GM19467 (cell line): Measurements from ENCODE around the gene DEAF1.
"Not testable (repeated sequence)": the region's sequence is repeated elsewhere in the genome, so short reads cannot be mapped to it uniquely, and the experiment has no call there.

Experiments used
- ATAC-seq: cut with Tn5 transposase; IDR thresholded peaks from one replicate; pipeline ENCODE4 v1.9.1; 2021; ENCODE audit warnings: mild to moderate bottlenecking, moderate library complexity; ENCODE audit not compliant: unreplicated experiment

The DEAF1 gene

DNA sequence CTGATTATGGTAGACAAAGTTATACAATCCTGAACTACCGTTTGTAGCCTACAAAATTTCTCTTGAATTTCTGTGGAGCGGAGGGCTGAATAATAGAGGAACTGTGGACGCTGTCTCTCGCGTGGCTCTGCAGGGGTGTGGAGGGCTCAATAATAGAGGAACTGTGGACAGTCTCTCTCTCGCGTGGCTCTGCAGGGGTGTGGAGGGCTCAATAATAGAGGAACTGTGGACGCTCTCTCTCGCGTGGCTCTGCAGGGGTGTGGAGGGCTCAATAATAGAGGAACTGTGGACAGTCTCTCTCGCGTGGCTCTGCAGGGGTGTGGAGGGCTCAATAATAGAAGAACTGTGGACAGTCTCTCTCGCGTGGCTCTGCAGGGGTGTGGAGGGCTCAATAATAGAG, 41.9 kb downstream of the DEAF1 start:
- not testable (repeated sequence) for ATAC-seq

GRCh38 chr11:650482-650881, 44.5 kb downstream of the DEAF1 start:
- ATAC-seq = no peak

DNA sequence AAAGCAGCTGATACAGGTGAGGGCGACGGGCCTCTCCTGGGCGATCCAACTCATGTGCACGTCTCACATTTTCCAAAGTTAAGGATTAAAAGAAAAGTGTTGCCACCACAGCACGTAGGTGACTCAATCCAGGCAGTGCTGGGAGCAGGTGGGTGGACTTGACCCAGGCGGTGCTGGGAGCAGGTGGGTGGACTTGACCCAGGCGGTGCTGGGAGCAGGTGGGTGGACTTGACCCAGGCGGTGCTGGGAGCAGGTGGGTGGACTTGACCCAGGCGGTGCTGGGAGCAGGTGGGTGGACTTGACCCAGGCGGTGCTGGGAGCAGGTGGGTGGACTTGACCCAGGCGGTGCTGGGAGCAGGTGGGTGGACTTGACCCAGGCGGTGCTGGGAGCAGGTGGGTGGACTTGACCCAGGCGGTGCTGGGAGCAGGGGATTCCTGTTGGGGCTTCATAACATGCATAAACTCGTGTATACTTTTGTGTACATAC, 47.3 kb downstream of the DEAF1 start:
- ATAC-seq = not testable (repeated sequence)

DNA sequence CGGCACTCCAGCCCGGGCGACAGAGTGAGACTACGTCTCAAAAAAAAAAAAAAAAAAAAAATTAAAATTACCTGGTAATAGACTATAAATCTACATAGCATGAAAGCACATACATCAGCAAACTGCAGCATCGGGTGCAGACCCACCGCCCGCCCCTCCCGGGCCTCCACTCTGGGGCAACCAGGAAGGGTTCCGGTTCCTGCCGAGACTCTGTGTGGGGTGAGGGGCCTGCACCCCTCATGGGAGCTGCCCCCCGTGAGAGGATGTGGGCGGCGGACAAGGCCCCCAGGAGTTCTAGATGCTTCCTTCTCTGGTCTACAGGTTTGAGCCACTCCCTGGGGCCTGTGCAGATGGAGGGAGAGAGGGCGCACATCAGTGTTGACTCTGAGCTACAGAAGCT, 48.8 kb downstream of the DEAF1 start:
- no peak for ATAC-seq

GRCh38 chr11:645536-645935, 49.5 kb downstream of the DEAF1 start:
- no peak for ATAC-seq

DNA sequence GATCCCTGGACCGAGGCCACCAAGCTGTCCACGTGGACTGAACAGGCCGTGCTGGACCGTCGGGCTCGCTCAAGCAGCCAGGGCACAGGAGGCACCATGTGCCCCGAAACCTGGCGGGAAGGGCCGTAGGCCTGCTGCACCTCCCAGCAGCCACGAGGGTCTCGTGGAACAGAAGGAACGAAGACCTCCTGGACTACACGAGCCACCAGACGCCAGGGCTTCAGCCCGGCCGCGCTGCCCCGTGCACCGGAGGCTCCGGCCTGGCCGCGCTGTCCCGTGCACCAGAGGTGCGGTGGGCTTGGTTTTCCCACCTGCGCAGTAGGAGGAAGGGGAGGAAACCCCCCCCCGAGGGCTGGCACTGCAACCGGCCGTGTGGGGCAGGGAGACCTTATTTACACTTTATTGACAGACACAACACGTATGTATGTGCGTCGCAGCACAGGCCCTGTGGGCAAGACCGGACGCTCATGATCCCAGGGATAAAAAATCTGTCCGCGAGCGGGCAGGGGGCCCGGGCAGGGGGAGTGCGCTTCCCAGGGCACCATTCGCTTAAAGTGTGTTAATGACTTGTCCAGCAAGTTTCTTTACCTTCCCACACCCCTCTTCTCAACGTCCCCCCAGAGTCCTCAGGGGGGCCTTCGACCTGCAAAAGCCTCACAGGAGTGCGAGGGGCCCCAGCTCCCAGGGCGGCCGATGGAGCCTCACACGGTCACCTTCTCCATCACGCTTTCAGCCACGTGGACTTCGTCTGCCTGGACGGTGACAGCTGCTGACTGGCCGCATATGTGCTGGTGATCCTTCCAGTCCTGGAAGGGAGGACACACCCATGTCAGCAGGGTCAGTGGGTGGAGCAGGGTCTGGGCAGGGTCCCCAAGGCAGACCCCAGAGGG, 50.9 kb downstream of the DEAF1 start:
- no peak for ATAC-seq

GRCh38 chr11:643366-643765, 51.7 kb downstream of the DEAF1 start:
- ATAC-seq = no peak

- ATAC-seq = no peak
Measured at GRCh38 chr11:641806-642370, 53.1 kb downstream of the DEAF1 start.

DNA sequence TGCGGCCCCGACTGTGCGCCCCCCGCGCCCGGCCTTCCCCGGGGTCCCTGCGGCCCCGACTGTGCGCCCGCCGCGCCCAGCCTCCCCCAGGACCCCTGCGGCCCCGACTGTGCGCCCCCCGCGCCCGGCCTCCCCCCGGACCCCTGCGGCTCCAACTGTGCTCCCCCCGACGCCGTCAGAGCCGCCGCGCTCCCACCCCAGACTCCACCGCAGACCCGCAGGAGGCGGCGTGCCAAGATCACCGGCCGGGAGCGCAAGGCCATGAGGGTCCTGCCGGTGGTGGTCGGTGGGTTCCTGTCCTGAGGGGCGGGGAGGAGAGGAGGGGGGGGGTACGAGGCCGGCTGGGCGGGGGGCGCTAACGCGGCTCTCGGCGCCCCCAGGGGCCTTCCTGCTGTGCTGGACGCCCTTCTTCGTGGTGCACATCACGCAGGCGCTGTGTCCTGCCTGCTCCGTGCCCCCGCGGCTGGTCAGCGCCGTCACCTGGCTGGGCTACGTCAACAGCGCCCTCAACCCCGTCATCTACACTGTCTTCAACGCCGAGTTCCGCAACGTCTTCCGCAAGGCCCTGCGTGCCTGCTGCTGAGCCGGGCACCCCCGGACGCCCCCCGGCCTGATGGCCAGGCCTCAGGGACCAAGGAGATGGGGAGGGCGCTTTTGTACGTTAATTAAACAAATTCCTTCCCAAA, 54.9 kb downstream of the DEAF1 start:
- no peak for ATAC-seq

DNA sequence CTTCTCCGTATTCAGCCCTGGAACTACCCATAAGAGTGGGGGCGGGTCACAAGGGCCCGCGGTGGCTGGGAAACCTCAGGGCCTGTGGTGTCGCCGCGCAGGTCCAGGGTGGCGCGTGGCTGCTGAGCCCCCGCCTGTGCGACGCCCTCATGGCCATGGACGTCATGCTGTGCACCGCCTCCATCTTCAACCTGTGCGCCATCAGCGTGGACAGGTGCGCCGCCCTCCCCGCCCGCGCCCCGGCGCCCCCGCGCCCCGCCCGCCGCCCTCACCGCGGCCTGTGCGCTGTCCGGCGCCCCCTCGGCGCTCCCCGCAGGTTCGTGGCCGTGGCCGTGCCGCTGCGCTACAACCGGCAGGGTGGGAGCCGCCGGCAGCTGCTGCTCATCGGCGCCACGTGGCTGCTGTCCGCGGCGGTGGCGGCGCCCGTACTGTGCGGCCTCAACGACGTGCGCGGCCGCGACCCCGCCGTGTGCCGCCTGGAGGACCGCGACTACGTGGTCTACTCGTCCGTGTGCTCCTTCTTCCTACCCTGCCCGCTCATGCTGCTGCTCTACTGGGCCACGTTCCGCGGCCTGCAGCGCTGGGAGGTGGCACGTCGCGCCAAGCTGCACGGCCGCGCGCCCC, 55.6 kb downstream of the DEAF1 start:
- no peak for ATAC-seq

DNA sequence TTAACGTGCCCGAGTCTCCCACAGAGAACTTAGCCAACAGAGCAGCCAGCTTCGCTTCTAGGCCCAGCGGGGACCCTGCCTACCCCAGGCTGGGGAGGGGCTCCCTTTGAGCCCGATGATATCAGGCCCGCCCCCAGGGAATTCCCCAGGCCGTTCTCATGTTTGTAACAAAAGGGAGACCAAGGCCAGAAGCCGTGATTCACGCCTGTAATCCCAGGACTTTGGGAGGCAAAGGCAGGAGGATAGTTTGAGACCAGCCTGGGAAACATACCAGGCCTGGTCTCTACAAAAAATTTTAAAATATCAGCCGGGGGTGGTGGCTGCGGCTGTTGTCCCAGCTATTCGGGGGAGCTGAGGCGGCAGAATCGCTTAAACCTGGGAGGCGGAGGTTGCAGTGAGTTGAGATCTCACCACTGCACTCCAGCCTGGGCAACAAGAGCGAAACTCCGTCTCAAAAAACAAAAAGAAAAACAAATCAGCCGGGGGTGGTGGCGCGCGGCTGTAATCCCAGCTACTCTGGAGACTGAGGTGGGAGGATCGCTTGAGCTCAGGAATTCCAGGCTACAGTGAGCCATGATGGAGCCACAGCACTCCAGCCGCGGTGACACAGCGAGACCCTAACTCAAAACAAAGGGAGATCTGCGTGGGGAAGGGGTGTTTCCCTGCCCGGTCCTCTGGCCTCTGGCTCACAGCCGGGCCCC, 56.2 kb downstream of the DEAF1 start:
- ATAC-seq = no peak

GRCh38 chr11:637593-638521, 57.2 kb downstream of the DEAF1 start:
- ATAC-seq = no peak

- ATAC-seq = no peak
Measured at GRCh38 chr11:637333-637592, 57.8 kb downstream of the DEAF1 start.

GRCh38 chr11:636511-637332, 58.3 kb downstream of the DEAF1 start, which contains the start of gene DRD4:
Gene DRD4 (plus strand): TSS chr11:637269. CDS start chr11:637305, 36 bp downstream.
- no peak for ATAC-seq

- ATAC-seq = no peak
Measured at GRCh38 chr11:635945-636510, 59.0 kb downstream of the DEAF1 start.

DNA sequence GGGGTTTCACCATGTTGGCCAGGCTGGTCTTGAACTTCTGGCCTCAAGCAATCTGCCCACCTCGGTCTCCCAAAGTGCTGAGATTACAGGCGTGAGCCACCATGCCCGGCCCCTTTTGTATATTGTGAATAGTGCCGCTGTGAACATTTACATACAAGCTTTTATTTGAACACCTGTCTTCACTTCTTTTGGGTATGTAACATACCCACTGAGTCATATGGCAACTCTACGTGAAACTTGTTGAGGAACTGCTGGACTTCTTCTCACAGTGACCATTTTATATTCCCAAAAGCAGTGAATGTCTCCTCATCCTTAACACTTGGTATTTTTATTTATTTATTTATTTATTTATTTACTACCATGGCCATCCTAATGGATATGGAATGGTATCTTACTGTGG, 64.2 kb downstream of the DEAF1 start:
- no peak for ATAC-seq

- ATAC-seq = no peak
Measured at GRCh38 chr11:629237-629583, 65.8 kb downstream of the DEAF1 start.

DNA sequence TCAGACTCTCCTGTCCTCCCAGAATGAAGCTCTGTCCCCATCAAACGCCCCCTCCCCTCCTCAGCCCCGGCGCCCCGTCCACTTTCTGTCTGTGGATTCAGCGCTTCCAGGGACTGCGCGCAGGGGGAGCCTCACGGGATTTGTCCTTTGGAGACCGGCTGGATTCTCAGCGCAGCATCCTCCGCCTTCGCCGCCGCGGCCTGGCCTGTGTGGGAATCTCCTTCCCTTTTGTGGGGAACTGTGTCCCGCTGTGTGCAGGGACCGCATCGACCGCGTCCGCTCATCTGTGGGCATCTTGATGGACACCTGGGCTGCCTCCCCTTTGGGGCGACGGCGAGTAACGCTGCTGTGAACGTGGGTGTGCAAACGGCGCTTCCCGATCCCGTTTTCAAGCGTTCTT, 67.0 kb downstream of the DEAF1 start:
- ATAC-seq = no peak

DNA sequence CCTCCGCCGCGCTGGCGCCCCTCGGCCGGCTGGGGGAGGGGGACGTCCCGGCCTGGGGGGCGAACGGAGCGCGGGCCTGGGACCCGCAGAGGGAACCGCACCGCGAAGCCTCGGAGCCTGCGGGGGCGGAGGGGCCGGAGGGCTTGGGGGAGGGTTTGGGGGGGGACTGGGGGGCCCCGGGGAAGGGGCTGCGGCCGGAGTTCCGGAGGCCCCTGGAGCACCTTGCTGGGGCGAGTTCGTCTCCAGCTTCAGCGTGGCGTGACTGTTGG, 67.8 kb downstream of the DEAF1 start:
- ATAC-seq = no peak
